ENCODE measurements around the gene LIMK1.

DNA sequence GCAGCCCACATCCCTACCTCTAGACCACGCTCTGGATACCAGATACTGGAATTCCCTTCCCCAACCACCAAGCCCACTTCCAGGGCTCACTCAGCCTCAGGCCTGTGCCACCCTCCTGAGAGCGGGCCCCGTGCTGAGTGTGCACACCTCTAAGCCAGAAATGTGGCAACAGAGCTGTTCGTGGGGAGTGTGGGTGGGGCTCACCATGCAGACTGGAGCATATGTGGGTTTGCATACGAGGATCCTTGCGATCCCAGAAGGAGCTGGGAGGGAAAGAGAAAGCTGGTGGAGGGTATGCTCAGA lies 13.0 kb upstream of the LIMK1 start:
- TF ChIP-seq, protein P1, sequence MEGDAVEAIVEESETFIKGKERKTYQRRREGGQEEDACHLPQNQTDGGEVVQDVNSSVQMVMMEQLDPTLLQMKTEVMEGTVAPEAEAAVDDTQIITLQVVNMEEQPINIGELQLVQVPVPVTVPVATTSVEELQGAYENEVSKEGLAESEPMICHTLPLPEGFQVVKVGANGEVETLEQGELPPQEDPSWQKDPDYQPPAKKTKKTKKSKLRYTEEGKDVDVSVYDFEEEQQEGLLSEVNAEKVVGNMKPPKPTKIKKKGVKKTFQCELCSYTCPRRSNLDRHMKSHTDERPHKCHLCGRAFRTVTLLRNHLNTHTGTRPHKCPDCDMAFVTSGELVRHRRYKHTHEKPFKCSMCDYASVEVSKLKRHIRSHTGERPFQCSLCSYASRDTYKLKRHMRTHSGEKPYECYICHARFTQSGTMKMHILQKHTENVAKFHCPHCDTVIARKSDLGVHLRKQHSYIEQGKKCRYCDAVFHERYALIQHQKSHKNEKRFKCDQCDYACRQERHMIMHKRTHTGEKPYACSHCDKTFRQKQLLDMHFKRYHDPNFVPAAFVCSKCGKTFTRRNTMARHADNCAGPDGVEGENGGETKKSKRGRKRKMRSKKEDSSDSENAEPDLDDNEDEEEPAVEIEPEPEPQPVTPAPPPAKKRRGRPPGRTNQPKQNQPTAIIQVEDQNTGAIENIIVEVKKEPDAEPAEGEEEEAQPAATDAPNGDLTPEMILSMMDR (IDR thresholded peaks at IDR 0.05), result no peak
- TF ChIP-seq POLR2AphosphoS5 (IDR thresholded peaks at IDR 0.05) (no peak), POLR2A (IDR thresholded peaks at IDR 0.05) (no peak)
